Hepatocyte (in vitro differentiated cells): ENCODE results near the gene AP2A2.

Experiments
- CTCF ChIP-seq: fragments of 200-600 bp; sonication (generic); IDR thresholded peaks from 2 replicates; pipeline ENCODE4 v1.5.1; 2016; ENCODE audit warnings: antibody characterized with exemption, mild to moderate bottlenecking; ENCODE audit not compliant: poor library complexity
- EZH2 ChIP-seq: fragments of 200-600 bp; sonication (generic); IDR thresholded peaks from 2 replicates; pipeline ENCODE4 v1.6.1; 2016; ENCODE audit warnings: antibody characterized with exemption, mild to moderate bottlenecking, borderline replicate concordance

GRCh38 chr11:1028291-1028540 is 102.5 kb downstream of the AP2A2 start:
- TF ChIP-seq CTCF (no peak), EZH2 (no peak)
